PC-9 (cell line): Measurements from ENCODE around the gene ITCH.

Experiments used
- EZH2 ChIP-seq: fragments of 200-600 bp; sonication (generic); IDR thresholded peaks from 2 replicates; pipeline ENCODE4 v1.8.0; 2017; ENCODE audit warnings: antibody characterized with exemption, low read depth
- TF ChIP-seq, protein P1 (sequence below): fragments of 200-600 bp; sonication (generic); conservative IDR thresholded peaks from 2 replicates; pipeline ENCODE4 v1.6.1; 2017; ENCODE audit warnings: mixed run types, antibody characterized with exemption, mild to moderate bottlenecking, moderate library complexity

- no peak for TF ChIP-seq EZH2
- TF ChIP-seq, protein P1, sequence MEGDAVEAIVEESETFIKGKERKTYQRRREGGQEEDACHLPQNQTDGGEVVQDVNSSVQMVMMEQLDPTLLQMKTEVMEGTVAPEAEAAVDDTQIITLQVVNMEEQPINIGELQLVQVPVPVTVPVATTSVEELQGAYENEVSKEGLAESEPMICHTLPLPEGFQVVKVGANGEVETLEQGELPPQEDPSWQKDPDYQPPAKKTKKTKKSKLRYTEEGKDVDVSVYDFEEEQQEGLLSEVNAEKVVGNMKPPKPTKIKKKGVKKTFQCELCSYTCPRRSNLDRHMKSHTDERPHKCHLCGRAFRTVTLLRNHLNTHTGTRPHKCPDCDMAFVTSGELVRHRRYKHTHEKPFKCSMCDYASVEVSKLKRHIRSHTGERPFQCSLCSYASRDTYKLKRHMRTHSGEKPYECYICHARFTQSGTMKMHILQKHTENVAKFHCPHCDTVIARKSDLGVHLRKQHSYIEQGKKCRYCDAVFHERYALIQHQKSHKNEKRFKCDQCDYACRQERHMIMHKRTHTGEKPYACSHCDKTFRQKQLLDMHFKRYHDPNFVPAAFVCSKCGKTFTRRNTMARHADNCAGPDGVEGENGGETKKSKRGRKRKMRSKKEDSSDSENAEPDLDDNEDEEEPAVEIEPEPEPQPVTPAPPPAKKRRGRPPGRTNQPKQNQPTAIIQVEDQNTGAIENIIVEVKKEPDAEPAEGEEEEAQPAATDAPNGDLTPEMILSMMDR: no peak
Observed at GRCh38 chr20:34439168-34439567, 76.1 kb downstream of the ITCH start.
